GM19328 (cell line): ENCODE data around the gene POLR1F.
A peak's percentile ranks its signal among the peaks of the same experiment; 100 is the strongest.

Source experiments
- ATAC-seq: cut with Tn5 transposase; IDR thresholded peaks from one replicate; pipeline ENCODE4 v1.9.1; 2021; ENCODE audit warnings: mild to moderate bottlenecking, moderate library complexity; ENCODE audit not compliant: unreplicated experiment

The POLR1F gene

GRCh38 chr7:19677180-19677579 lies 31.7 kb downstream of the POLR1F start:
- ATAC-seq: peak; percentile 88

- ATAC-seq: no peak
Measured at GRCh38 chr7:19675816-19676215, 33.0 kb downstream of the POLR1F start.

GRCh38 chr7:19674266-19674960 lies 34.4 kb downstream of the POLR1F start:
- ATAC-seq: no peak

DNA sequence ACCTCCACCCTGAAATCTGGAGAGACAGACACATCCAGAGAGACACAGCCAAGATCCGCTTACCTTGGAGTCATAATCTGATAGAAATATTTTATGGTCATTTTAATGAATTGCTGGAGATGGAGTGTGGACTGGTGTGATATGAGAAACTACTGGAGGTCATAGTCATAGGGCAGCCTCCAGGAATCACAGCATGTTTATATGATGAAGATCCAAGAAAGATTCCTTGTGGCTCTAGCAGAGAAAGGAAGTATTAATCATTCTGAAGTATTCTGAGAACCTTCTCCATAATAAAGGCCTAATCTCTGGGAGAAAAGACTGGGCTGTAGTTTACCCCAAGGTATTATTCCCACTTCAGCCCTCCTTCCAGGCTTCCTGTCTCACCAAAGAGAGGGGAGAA lies 38.0 kb downstream of the POLR1F start:
- ATAC-seq: no peak

- no peak for ATAC-seq
Measured at GRCh38 chr7:19665399-19666008, 43.3 kb downstream of the POLR1F start.

GRCh38 chr7:19663816-19664462 lies 44.9 kb downstream of the POLR1F start:
- ATAC-seq: peak; percentile 93

- no peak for ATAC-seq
Measured at GRCh38 chr7:19648791-19649190, 60.0 kb downstream of the POLR1F start.
